Coronary artery (tissue), 2 donors: ENCODE measurements around the gene CHCHD10.

Source experiments
- DNase-seq: peaks from one replicate; pipeline ENCODE4 v3.0.0-alpha.2; 2017; ENCODE audit warnings: low spot score
- H3K27ac ChIP-seq, 2 donors: fragments of 200-600 bp; sonication (generic); one replicate each; pipeline ENCODE4 v1.5.1; 2016 to 2019
- H3K4me3 ChIP-seq: fragments of 200-600 bp; sonication (generic); 2 replicates; pipeline ENCODE4 v1.5.1; 2016; ENCODE audit warnings: mild to moderate bottlenecking, moderate library complexity
- TF ChIP-seq, protein P1 (sequence below): fragments of 200-600 bp; sonication (generic); IDR thresholded peaks from one replicate; pipeline ENCODE4 v1.5.1; 2019; ENCODE audit warnings: antibody characterized with exemption

CHCHD10 gene

DNA sequence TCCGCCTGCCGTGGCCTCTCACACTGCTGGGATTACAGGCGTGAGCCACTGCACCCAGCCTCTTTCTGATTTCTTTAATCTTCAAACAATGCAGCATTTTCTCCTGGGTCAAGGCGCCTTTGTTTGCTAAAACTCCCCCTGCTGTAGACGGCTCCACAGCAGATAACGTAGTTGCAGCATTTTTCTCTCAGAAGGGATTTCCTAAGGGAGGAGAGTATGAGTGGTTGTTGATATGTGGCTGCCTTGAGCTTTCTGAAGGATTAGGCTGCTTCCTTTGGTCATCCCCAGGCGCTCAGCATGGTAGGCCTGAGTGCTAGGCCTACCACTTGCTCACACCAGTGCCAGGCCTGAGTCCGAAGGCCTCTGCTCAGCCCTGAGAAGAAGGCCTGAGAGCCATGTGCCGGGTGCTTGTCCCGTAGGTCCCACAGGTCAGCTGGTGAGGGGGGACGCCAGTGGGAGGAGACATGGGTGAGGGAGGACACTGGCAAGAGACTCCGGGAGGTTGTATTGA lies 37.1 kb upstream of the CHCHD10 start:
- H3K27ac ChIP-seq, result no peak overlapping the region
- TF ChIP-seq, protein P1, sequence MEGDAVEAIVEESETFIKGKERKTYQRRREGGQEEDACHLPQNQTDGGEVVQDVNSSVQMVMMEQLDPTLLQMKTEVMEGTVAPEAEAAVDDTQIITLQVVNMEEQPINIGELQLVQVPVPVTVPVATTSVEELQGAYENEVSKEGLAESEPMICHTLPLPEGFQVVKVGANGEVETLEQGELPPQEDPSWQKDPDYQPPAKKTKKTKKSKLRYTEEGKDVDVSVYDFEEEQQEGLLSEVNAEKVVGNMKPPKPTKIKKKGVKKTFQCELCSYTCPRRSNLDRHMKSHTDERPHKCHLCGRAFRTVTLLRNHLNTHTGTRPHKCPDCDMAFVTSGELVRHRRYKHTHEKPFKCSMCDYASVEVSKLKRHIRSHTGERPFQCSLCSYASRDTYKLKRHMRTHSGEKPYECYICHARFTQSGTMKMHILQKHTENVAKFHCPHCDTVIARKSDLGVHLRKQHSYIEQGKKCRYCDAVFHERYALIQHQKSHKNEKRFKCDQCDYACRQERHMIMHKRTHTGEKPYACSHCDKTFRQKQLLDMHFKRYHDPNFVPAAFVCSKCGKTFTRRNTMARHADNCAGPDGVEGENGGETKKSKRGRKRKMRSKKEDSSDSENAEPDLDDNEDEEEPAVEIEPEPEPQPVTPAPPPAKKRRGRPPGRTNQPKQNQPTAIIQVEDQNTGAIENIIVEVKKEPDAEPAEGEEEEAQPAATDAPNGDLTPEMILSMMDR, result no peak
- H3K4me3 ChIP-seq, result no peak overlapping the region
- DNase-seq, result no peak

DNA sequence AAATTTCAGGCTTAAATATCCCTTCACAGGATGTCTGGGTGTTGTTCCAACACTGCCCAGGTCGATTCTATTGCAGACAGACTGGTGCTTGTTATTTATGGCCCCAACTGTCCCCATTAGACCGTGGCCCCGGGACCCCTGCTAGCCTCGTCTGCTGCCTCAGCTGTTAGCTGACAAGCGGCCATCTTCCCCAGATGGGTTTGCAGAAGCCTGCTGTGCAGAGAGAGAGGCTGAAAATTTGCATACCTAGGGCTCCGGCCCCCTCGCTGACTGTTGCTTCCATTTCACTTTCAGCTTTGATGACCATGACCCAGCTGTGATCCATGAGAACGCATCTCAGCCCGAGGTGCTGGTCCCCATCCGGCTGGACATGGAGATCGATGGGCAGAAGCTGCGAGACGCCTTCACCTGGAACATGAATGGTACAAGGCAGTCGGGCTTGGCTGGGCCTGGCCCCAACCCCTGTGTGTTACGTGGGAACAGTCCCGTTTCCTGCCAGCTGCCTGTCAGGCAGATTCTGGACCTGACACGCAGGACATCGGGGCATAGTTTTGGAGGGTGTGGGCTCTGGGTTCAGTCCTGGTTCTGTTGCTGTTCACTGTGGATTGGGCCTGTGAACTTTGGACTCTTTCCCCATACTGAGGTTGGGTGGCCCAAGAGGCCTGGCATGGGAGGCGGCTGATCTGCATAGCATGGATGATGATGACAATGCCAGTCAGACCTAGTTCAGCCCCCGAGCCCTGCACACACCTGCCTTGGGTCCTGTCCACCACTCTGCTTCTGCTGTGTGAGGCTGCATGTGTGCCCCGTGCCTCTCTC lies 35.4 kb upstream of the CHCHD10 start:
- H3K27ac ChIP-seq, result no peak overlapping the region
- no peak overlapping the region for H3K4me3 ChIP-seq
- DNase-seq, result no peak
- TF ChIP-seq, protein P1, result no peak

DNA sequence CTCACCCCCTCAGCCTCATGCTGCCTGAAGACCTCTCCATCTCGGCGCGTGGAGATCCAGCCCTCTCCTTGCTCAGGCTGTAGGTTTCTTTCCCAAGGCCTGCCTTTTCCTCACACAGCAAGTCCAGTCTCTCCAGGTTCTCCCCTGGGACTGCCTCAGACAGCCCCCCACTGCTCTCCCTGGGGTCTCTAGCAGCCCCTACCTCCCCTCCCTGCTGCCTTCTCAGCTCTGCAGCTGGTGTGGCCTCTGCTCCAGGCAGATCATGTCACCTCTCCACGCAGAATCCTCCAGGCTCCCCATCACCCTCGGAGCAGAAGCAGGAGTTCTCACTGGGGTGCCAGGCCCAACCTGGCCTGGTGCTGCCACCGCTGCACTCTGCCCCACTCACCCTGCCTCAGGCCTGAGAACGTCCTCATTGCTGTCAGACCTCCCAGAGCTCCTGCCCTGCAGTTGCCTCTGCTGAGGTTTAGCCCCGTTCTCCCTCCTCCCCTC lies 34.2 kb upstream of the CHCHD10 start:
- DNase-seq, result no peak
- TF ChIP-seq, protein P1, result no peak
- Histone ChIP-seq H3K4me3 (no peak overlapping the region), H3K27ac (no peak overlapping the region)

DNA sequence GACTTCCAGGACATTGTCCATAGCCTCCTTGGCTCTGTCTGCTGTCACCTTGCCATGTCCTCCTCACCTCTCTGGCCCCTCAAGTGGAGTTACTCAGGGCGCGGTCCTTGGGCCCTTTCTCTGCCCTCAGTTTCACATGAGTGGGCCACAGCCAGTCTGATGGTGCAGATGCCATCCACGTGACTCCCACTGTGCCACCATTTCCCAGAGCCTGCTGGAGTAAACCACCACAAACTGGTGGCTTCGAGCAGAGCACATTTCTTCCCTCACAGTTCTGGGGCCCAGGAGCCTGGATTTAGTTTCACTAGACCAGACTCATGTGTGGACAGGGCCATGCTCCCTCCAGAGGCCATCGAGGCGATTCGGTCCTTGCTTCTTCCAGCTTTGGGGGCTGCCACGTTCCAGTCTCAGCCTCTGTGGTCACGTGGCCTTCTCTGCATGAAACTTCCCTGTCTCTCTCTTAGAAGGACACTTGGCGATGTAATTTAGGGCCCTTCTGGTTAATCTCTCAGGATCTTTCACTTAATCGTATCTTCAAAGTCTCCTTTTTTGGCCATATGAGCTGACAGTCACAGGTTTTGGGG lies 33.6 kb upstream of the CHCHD10 start:
- H3K4me3 ChIP-seq, result no peak overlapping the region
- DNase-seq, result no peak
- H3K27ac ChIP-seq, result no peak overlapping the region
- TF ChIP-seq, protein P1, result no peak

DNA sequence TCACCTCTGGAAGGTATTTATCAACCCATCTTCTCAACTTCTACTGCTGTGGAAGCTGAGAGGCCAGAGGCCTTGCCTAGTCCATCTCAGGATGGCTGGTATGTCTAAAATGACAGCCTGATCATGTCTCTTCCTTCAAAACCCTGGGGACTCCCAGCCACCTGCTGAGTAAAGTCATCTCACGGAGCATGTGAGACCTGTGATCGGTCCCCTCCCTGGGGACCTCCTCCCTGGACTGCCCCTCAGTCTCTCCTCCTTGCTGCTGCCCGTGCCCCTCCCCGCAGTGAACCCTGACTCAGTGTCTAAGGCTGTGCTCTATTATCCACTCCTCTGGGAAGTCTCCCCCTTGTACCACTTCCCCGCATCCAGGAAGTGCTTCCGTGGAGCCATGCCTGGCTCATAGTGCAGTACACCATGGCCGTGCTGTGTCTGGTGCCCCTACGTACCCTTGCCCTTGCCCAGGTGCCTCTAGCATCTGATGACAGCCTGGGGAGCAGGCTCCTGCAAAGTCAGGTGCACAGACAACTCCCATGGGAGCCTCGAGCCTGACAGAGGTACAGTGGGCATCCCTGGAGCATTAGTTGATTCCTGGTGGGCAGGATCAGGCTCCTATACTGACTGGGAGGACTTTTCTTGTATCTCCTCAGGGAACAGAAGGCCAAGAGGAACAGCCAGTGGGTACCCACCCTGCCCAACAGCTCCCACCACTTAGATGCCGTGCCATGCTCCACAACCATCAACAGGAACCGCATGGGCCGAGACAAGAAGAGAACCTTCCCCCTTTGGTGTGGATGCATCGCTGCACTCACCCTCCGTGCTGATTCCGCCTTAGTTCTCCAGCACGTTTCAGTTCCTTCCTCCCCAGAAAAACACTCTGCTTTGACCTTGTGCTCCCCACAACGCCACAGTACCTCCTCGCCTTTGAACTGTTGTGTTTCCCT lies 32.8 kb upstream of the CHCHD10 start:
- TF ChIP-seq, protein P1, result no peak
- no peak overlapping the region for H3K27ac ChIP-seq
- H3K4me3 ChIP-seq, result no peak overlapping the region
- no peak for DNase-seq

DNA sequence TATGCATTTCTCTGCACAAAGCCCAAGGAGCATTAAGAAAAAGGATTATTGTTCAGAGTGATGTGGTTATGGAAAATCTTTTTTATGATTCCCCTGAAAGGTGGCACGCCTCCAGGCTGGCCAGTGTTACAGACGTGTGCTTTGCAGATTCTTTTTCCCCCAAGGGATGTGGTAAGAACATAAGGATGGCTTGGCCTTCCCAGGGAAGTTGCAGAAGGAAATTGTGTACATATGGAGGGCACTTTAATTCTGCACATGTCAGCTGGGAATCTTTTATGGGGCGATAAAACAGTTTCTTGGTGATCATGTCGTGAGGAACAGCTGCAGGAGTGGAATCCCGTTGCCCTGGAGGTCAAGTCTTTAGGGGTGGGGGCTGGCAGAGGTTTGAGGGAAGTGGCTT lies 28.7 kb upstream of the CHCHD10 start:
- H3K27ac ChIP-seq, result no peak overlapping the region
- TF ChIP-seq, protein P1, result no peak
- no peak overlapping the region for H3K4me3 ChIP-seq
- no peak for DNase-seq
